T-helper 1 cell treated with Interleukin-12 subunit alpha and Interleukin-12 subunit beta and Interleukin-4 antibody, amounts not matched to agents 30 μg/mL and 1 μg/mL, for 36 hours (primary cell): Measurements from ENCODE around the gene SYCP3.
A peak's percentile ranks its signal among the peaks of the same experiment; 100 is the strongest.

Source experiments
- H3K27ac Mint-ChIP-seq: one replicate; pipeline ENCODE4 v1.8.0; 2021; ENCODE audit warnings: mild to moderate bottlenecking, mixed read lengths
- H3K27me3 Mint-ChIP-seq: one replicate; pipeline ENCODE4 v1.8.0; 2021; ENCODE audit warnings: low read depth, mixed read lengths
- H3K36me3 Mint-ChIP-seq: one replicate; pipeline ENCODE4 v1.8.0; 2021; ENCODE audit warnings: low read depth, mixed read lengths
- H3K4me1 Mint-ChIP-seq: one replicate; pipeline ENCODE4 v1.8.0; 2021; ENCODE audit warnings: low read depth, mixed read lengths
- H3K4me3 Mint-ChIP-seq: one replicate; pipeline ENCODE4 v1.8.0; 2021; ENCODE audit warnings: mild to moderate bottlenecking, moderate library complexity, mixed read lengths
- H3K9me3 Mint-ChIP-seq: one replicate; pipeline ENCODE4 v1.8.0; 2021; ENCODE audit warnings: mixed read lengths

SYCP3 gene

DNA sequence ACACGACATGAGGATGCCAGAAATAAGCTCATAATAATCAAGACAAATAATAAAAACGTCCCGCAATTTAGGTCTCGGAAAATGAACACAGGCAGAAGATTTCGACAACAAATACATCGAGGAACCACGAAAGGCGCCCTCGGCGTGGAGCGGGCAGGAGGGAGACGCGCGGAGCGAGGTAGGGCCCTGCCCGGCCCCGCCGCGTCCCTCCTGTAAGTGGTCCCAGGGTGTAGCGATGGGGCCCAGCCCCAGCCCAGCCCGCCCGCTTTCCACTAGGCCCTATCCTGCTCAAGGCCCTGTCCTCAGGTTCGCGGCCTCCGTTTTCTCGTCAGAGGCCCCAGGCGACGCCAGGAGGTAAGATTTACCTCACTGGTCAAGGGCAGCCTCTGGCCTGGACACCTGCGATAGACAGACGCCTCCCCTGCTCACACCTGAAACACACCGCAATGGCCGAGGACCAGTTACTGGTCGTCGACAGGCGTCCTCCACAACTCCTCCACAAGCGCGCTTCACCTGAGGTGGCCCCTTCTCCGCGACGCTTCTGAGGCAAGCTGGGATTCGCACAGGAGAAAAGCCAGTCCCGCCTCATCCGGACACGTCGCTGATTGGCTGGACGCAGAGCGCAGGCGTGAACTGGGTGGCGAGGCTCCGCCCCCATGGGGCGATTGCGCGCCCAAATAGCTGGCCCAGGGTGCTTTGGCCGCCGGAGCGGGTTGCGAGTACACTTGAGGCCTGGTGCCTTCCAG lies at the start of gene SYCP3:
Gene SYCP3, minus strand, starts transcription at position 543 of the 746 bp plus-strand sequence. CDS start 1,527 bp downstream, outside the sequence.
- Mint-ChIP-seq H3K27ac (no peak within 1 kb of the TSS), H3K4me3 (no peak within 1 kb of the TSS), H3K27me3 (no peaks in the 10 kb centered on the region), H3K36me3 (peaks cover 9% of the 10 kb centered on the region), H3K4me1 (peaks cover 10% of the 10 kb centered on the region), H3K9me3 (no peaks in the 10 kb centered on the region)

GRCh38 chr12:101785671-101786070 lies 46.4 kb upstream of the SYCP3 start:
- Mint-ChIP-seq H3K27ac (no peak overlapping the region), H3K9me3 (no peaks in the 10 kb centered on the region), H3K4me3 (no peak overlapping the region), H3K36me3 (peaks cover 38% of the 10 kb centered on the region), H3K27me3 (no peaks in the 10 kb centered on the region), H3K4me1 (peaks cover 20% of the 10 kb centered on the region)

DNA sequence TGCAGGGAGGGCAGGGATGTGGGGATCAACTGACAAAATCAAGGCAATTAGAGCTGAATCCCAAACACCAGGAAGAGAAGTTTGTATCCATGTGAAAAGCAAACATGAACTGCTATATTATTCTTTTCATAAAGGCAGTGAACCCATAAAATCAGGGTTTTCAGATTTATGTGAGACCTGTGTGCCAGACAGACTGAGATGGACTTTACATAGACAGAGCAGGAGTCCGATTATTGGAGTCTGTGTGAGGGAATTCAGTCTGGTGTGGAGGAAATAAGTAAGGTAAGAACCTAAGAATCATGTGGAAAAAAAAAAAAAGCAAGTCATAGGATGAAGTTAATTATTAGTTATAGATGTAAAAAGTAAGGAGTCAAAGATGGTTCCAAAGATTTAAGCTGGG lies 45.1 kb upstream of the SYCP3 start:
- peaks cover 20% of the 10 kb centered on the region for H3K4me1 Mint-ChIP-seq
- no peaks in the 10 kb centered on the region for H3K9me3 Mint-ChIP-seq
- H3K4me3 Mint-ChIP-seq, result no peak overlapping the region
- peaks cover 36% of the 10 kb centered on the region for H3K36me3 Mint-ChIP-seq
- no peak overlapping the region for H3K27ac Mint-ChIP-seq
- no peaks in the 10 kb centered on the region for H3K27me3 Mint-ChIP-seq

DNA sequence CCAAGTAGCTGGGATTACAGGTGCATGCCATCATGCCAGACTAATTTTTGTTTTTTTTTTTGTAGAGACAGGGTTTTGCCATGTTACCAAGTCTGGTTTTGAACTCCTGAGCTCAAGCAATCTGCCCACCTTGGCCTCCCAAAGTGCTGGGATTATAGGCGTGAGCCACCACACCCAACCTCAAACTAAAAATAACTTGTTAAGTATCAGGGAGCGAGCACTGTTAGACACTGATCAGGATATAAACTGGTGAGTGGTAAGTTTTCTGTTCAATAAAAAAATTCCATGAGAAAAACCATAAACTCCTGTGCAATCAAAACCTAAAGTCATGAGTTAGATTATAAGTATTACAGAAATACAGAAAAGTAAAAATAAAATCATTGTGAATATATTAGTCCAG lies 44.6 kb upstream of the SYCP3 start:
- H3K9me3 Mint-ChIP-seq, result no peaks in the 10 kb centered on the region
- H3K4me3 Mint-ChIP-seq, result no peak overlapping the region
- H3K27ac Mint-ChIP-seq, result no peak overlapping the region
- H3K27me3 Mint-ChIP-seq, result no peaks in the 10 kb centered on the region
- peaks cover 20% of the 10 kb centered on the region for H3K4me1 Mint-ChIP-seq
- peaks cover 34% of the 10 kb centered on the region for H3K36me3 Mint-ChIP-seq

DNA sequence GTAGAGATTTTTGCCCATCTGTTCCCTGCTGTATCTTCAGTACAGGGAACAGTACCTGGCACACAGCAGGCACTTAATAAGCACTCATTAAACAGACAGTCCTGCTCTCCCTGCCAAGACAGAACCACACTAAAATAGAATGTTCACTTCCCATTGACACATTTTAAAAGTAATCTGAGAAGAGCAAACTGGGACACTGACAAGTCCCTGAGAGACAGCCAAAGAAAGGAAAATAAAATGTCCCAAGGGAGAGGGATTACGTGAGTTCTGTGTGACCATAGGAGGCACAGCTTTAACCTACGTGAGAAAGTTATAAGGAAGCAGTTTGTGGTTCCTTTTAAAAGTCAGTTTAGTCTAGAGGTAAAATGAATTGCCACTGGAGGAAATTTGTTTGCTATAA lies 43.9 kb upstream of the SYCP3 start:
- Mint-ChIP-seq H3K27ac (peak overlapping the region; percentile 4), H3K27me3 (no peaks in the 10 kb centered on the region), H3K4me3 (no peak overlapping the region), H3K4me1 (peaks cover 21% of the 10 kb centered on the region), H3K36me3 (peaks cover 34% of the 10 kb centered on the region), H3K9me3 (no peaks in the 10 kb centered on the region)

GRCh38 chr12:101782273-101782731 lies 43.0 kb upstream of the SYCP3 start:
- no peaks in the 10 kb centered on the region for H3K27me3 Mint-ChIP-seq
- peaks cover 33% of the 10 kb centered on the region for H3K36me3 Mint-ChIP-seq
- H3K4me1 Mint-ChIP-seq, result peaks cover 28% of the 10 kb centered on the region
- peak overlapping the region; percentile 4 for H3K27ac Mint-ChIP-seq
- no peaks in the 10 kb centered on the region for H3K9me3 Mint-ChIP-seq
- H3K4me3 Mint-ChIP-seq, result no peak overlapping the region

GRCh38 chr12:101781834-101782233 lies 42.6 kb upstream of the SYCP3 start:
- Mint-ChIP-seq H3K4me1 (peaks cover 29% of the 10 kb centered on the region), H3K27ac (no peak overlapping the region), H3K27me3 (no peaks in the 10 kb centered on the region), H3K9me3 (no peaks in the 10 kb centered on the region), H3K36me3 (peaks cover 38% of the 10 kb centered on the region), H3K4me3 (no peak overlapping the region)

GRCh38 chr12:101780599-101780998 lies 41.3 kb upstream of the SYCP3 start:
- H3K27ac Mint-ChIP-seq, result no peak overlapping the region
- no peak overlapping the region for H3K4me3 Mint-ChIP-seq
- peaks cover 29% of the 10 kb centered on the region for H3K4me1 Mint-ChIP-seq
- H3K27me3 Mint-ChIP-seq, result no peaks in the 10 kb centered on the region
- H3K9me3 Mint-ChIP-seq, result no peaks in the 10 kb centered on the region
- H3K36me3 Mint-ChIP-seq, result peaks cover 40% of the 10 kb centered on the region

DNA sequence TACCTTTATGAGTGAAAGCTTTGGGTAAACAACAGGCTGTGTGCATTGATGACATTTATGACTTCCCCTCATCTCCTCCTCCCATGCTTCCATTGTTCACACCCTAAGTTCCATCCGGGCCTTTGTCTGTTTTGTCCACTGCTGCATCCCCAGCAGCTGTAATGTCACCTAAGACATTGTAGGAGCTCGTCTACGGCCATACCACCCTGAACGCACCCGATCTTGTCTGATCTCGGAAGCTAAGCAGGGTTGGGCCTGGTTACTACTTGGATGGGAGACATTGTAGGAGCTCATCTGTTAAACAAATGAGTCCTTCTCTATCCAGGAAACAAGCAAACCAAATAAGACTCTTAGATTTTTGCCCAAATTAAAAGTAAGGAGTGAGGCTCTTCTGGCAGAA lies 40.4 kb upstream of the SYCP3 start:
- Mint-ChIP-seq H3K4me3 (no peak overlapping the region), H3K36me3 (peaks cover 40% of the 10 kb centered on the region), H3K9me3 (no peaks in the 10 kb centered on the region), H3K27me3 (no peaks in the 10 kb centered on the region), H3K4me1 (peaks cover 29% of the 10 kb centered on the region), H3K27ac (peak overlapping the region; percentile 17)

- peaks cover 35% of the 10 kb centered on the region for H3K36me3 Mint-ChIP-seq
- H3K4me3 Mint-ChIP-seq, result no peak overlapping the region
- no peaks in the 10 kb centered on the region for H3K27me3 Mint-ChIP-seq
- no peaks in the 10 kb centered on the region for H3K9me3 Mint-ChIP-seq
- H3K4me1 Mint-ChIP-seq, result peaks cover 28% of the 10 kb centered on the region
- H3K27ac Mint-ChIP-seq, result no peak overlapping the region
Observed at GRCh38 chr12:101779200-101779599, 39.9 kb upstream of the SYCP3 start.

- Mint-ChIP-seq H3K4me1 (peaks cover 31% of the 10 kb centered on the region), H3K36me3 (peaks cover 36% of the 10 kb centered on the region), H3K27me3 (no peaks in the 10 kb centered on the region), H3K9me3 (no peaks in the 10 kb centered on the region), H3K27ac (no peak overlapping the region), H3K4me3 (no peak overlapping the region)
Observed at GRCh38 chr12:101777978-101778377, 38.7 kb upstream of the SYCP3 start.

- H3K27me3 Mint-ChIP-seq, result no peaks in the 10 kb centered on the region
- H3K4me1 Mint-ChIP-seq, result peaks cover 27% of the 10 kb centered on the region
- no peaks in the 10 kb centered on the region for H3K9me3 Mint-ChIP-seq
- H3K36me3 Mint-ChIP-seq, result peaks cover 32% of the 10 kb centered on the region
- no peak overlapping the region for H3K4me3 Mint-ChIP-seq
- no peak overlapping the region for H3K27ac Mint-ChIP-seq
Observed at GRCh38 chr12:101777485-101777884, 38.2 kb upstream of the SYCP3 start.

DNA sequence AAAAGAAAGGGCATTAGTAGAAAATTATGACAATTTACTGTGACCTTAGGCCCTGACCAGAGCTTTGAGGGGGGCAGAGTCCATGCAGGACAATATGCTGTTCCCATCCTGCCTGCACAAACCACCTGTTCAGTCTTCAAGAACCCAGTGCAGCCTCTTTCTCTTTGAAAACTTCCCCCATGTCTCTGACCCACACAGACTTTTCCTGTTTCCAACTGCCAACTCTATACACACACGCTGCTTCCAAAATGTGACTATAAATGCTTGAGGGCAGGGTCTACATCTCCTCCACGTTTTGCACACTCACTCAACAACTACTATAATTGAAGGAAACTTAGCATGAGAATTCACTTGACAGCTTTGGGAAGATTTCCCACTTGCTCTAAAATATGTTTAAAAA lies 36.6 kb upstream of the SYCP3 start:
- Mint-ChIP-seq H3K36me3 (peaks cover 35% of the 10 kb centered on the region), H3K27me3 (no peaks in the 10 kb centered on the region), H3K9me3 (no peaks in the 10 kb centered on the region), H3K27ac (no peak overlapping the region), H3K4me3 (no peak overlapping the region), H3K4me1 (peaks cover 31% of the 10 kb centered on the region)

DNA sequence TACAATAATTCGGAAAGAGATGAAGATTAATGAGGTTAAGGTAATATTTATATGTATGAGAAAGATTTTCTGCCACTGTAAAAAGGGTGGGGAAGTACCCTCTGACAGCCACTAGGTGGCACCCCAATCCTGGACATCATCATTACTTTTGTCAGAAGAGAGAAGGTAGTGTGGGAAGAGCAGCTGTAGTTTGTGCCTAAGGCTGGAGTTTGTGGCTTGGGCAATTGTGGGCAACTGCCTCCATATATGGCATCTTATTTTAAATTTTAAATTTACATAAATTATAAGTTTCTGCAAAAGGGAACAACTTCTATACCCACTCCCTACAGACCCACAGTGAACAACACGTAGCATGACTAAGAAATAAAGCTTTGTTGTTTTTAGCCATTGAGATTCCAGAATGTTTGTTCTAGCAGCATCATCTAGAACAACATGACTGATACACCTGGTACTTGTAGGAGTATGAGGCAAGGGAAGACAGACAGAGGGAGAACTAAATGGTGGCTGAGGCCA lies 34.4 kb upstream of the SYCP3 start:
- Mint-ChIP-seq H3K27ac (no peak overlapping the region), H3K27me3 (no peaks in the 10 kb centered on the region), H3K36me3 (peaks cover 37% of the 10 kb centered on the region)

DNA sequence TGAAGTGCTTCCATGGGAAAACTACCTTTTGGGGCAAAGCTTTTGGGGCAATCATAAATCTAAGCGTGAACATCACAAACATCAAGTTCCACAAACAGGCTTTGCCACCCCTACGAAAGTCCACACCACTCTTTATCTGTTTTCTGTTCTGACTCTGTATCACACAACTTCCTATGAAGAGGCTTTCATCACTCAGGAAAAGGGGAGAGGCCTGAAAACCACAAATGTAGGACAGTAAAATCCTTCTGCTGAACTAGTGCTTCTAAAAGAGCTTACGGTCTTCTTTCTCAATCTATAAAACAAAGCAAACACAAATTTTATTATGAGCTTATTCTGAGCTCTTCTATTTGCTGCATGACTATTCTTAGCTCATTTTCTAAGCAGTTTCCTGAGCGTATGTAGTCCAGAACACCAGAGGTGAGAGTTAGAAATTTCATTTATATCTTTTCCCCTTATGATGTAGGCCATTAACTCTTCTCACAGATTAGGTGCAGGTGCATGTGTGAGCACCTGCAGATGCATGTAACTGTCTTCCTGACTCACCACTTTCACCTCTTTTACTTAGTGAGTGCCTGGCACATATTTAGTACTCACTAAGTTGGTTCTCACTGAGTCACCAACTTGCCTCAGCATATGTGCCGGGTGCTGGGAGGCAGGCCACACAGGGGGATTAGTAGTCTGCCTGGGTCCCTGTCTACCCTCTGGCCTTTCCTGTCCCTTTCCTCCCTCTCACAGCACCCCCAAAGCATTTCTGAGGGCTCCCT lies 32.9 kb upstream of the SYCP3 start:
- H3K9me3 Mint-ChIP-seq, result no peaks in the 10 kb centered on the region
- H3K4me1 Mint-ChIP-seq, result peaks cover 22% of the 10 kb centered on the region
- peaks cover 39% of the 10 kb centered on the region for H3K36me3 Mint-ChIP-seq
- no peak overlapping the region for H3K27ac Mint-ChIP-seq
- no peaks in the 10 kb centered on the region for H3K27me3 Mint-ChIP-seq
- H3K4me3 Mint-ChIP-seq, result no peak overlapping the region

More for the DNA sequence above, 34.4 kb upstream of the SYCP3 start:
- Mint-ChIP-seq H3K4me1 (peaks cover 31% of the 10 kb centered on the region), H3K9me3 (no peaks in the 10 kb centered on the region), H3K4me3 (no peak overlapping the region)
